A549 (cell line): Measurements from ENCODE around the gene CTNND2. TPM values are rescaled to one million over a fixed set of nuclear protein-coding genes. Genes with fewer than 3 reads are reported as not detected.

Source experiments
- ATAC-seq, 2 experiments: fragments of 200-7000 bp in 1 of 2; fragments of >200 bp in 1 of 2; cut with Nextera tagmentation in 1 of 2; cut with Tn5 transposase in 1 of 2; 3 replicates each; pipeline versions ENCODE4 v1.8.0 to v1.9.1; 2018 to 2020; ENCODE audit warnings: mild to moderate bottlenecking in 1 of 2, moderate library complexity in 1 of 2
- CTCF ChIA-PET: fragments of 300-600 bp; sonication (Branson Sonifier 250); formaldehyde crosslinking; extraction: SDS; loops from one replicate; lab custom pipeline; 2021; ENCODE audit warnings: antibody characterized with exemption, inconsistent platforms; lab: Yijun Ruan, JAX
- POLR2A ChIA-PET: fragments of 350-600 bp; formaldehyde crosslinking; extraction: SDS; loops from one replicate; lab custom pipeline; 2021; ENCODE audit warnings: antibody characterized with exemption, inconsistent platforms; lab: Yijun Ruan, JAX
- DNase-seq, 2 experiments: peaks; one replicate each; pipeline versions ENCODE4 v3.0.0 to v3.0.0-alpha.2; 2011 to 2016; ENCODE audit warnings: low read depth in 1 of 2, low spot score in 1 of 2
- FAIRE-seq: peaks from 2 replicates; lab custom pipeline; 2011; peaks lifted over from hg19 to GRCh38; lab: Jason Lieb, UNC
- H3K27ac ChIP-seq, 2 experiments: fragments of >200 bp; sonication (Bioruptor Twin); formaldehyde crosslinking; 3 replicates each; pipeline ENCODE4 v1.5.1; 2016 to 2017
- H3K4me1 ChIP-seq: fragments of >200 bp; sonication (Bioruptor Twin); formaldehyde crosslinking; 3 replicates; pipeline ENCODE4 v1.6.1; 2016
- H3K4me2 ChIP-seq: fragments of >200 bp; sonication (Bioruptor Twin); formaldehyde crosslinking; 3 replicates; pipeline ENCODE4 v1.6.1; 2016
- H3K4me3 ChIP-seq: fragments of >200 bp; sonication (Bioruptor Twin); formaldehyde crosslinking; 3 replicates; pipeline ENCODE4 v1.5.1; 2016
- H3K9me3 ChIP-seq: fragments of >200 bp; sonication (Bioruptor Twin); formaldehyde crosslinking; 3 replicates; pipeline ENCODE4 v1.6.1; 2016
- CHD4 ChIP-seq: fragments of 200-600 bp; sonication (generic); IDR thresholded peaks from 2 replicates; pipeline ENCODE4 v1.6.1; 2016; ENCODE audit warnings: antibody characterized with exemption, mild to moderate bottlenecking, borderline replicate concordance
- EP300 ChIP-seq, 2 experiments: fragments of >200 bp; sonication (Bioruptor Twin); formaldehyde crosslinking; IDR thresholded peaks; 2 replicates in 1 of 2; 3 replicates in 1 of 2; pipeline ENCODE4 v1.6.1; 2016 to 2017
- HDAC2 ChIP-seq: fragments of 200-600 bp; sonication (generic); IDR thresholded peaks from 2 replicates; pipeline ENCODE4 v1.6.1; 2016
- HOXA7 ChIP-seq: fragments of 250-450 bp; sonication (Bioruptor Pico); IDR thresholded peaks from 2 replicates; pipeline ENCODE4 v1.5.0; 2020; ENCODE audit warnings: mild to moderate bottlenecking, moderate library complexity
- KDM1A ChIP-seq: fragments of 200-600 bp; sonication (generic); IDR thresholded peaks from 2 replicates; pipeline ENCODE4 v1.6.1; 2016; ENCODE audit warnings: low read depth, mild to moderate bottlenecking
- MAFK ChIP-seq: fragments of 450-650 bp; IDR thresholded peaks from 2 replicates; pipeline ENCODE4 v1.6.1; 2014; ENCODE audit not compliant: partially characterized antibody
- MYC ChIP-seq: IDR thresholded peaks from 2 replicates; pipeline ENCODE4 v1.6.1; 2012; ENCODE audit warnings: mild to moderate bottlenecking, inconsistent platforms, low read length, improper control_type of control experiment, borderline replicate concordance
- NPAS2 ChIP-seq: fragments of 250-450 bp; sonication (Bioruptor Pico); IDR thresholded peaks from 2 replicates; pipeline ENCODE4 v1.8.0; 2022; ENCODE audit warnings: mild to moderate bottlenecking, moderate library complexity, borderline replicate concordance
- PHF8 ChIP-seq: fragments of 200-600 bp; sonication (generic); IDR thresholded peaks from 2 replicates; pipeline ENCODE4 v1.6.1; 2016; ENCODE audit warnings: low read depth, mild to moderate bottlenecking, antibody characterized with exemption, moderate library complexity, borderline replicate concordance
- RAD21 ChIP-seq, 2 experiments: fragments of >200 bp in 1 of 2; sonication (Bioruptor Twin) in 1 of 2; formaldehyde crosslinking in 1 of 2; IDR thresholded peaks in 1 of 2; conservative IDR thresholded peaks in 1 of 2; 2 replicates in 1 of 2; 3 replicates in 1 of 2; pipeline ENCODE4 v1.6.1; 2012 to 2018; ENCODE audit warnings: inconsistent platforms in 1 of 2
- RARB ChIP-seq: fragments of 250-450 bp; sonication (Bioruptor Pico); IDR thresholded peaks from 2 replicates; pipeline ENCODE4 v1.8.0; 2021; ENCODE audit warnings: mild to moderate bottlenecking, moderate library complexity
- RFX5 ChIP-seq: fragments of 450-650 bp; IDR thresholded peaks from 2 replicates; pipeline ENCODE4 v1.7.1; 2014; ENCODE audit warnings: antibody characterized with exemption, mild to moderate bottlenecking, moderate library complexity
- RNF2 ChIP-seq: fragments of 200-600 bp; sonication (generic); IDR thresholded peaks from 2 replicates; pipeline ENCODE4 v1.6.1; 2016; ENCODE audit warnings: low read depth, mild to moderate bottlenecking, antibody characterized with exemption, moderate library complexity, borderline replicate concordance
- SMC3 ChIP-seq: fragments of >200 bp; sonication (Bioruptor Twin); formaldehyde crosslinking; IDR thresholded peaks from 3 replicates; pipeline ENCODE4 v1.6.1; 2018; ENCODE audit warnings: inconsistent platforms
- TFCP2L1 ChIP-seq: fragments of 250-450 bp; sonication (Bioruptor Pico); IDR thresholded peaks from 2 replicates; pipeline ENCODE4 v1.5.0; 2021; ENCODE audit warnings: mild to moderate bottlenecking
- WGBS: methylation state at CpG from one replicate; pipeline ENCODE4 v1.1.6; 2017; ENCODE audit errors: missing lambda C conversion rate; 5-methylcytosine and 5-hydroxymethylcytosine counted together
- polyA plus RNA-seq, 4 experiments: library from polyadenylated mRNA; depleted of rRNA in 3 of 4; stranded (reverse); fragments of >200 nt; fragmentation: RNase III in 1 of 4; extraction: RNeasy Plus Mini Kit Qiagen cat#74134 plus additional on column Dnase treatment in 1 of 4; gene quantifications; 2 replicates in 3 of 4; 3 replicates in 1 of 4; pipeline ENCODE4 v1.2.3, GENCODE V29; 2011 to 2017
- TF ChIP-seq, protein P1 (sequence below): fragments of 450-650 bp; IDR thresholded peaks from 2 replicates; pipeline ENCODE4 v1.6.1; 2014; ENCODE audit warnings: antibody characterized with exemption
- TF ChIP-seq, protein P2 (sequence below): fragments of 250-450 bp; sonication (Bioruptor Pico); IDR thresholded peaks from 2 replicates; pipeline ENCODE4 v1.5.0; 2021; ENCODE audit warnings: mild to moderate bottlenecking, moderate library complexity, borderline replicate concordance
- TF ChIP-seq, protein P3 (sequence below): IDR thresholded peaks from 2 replicates; pipeline ENCODE4 v1.6.1; 2012; ENCODE audit warnings: low read depth, borderline replicate concordance
- TF ChIP-seq, protein P4 (sequence below): fragments of 150-350 bp; IDR thresholded peaks from 2 replicates; pipeline ENCODE4 v1.6.1; 2014; ENCODE audit warnings: low read depth, mild to moderate bottlenecking, low read length
- TF ChIP-seq, protein P5 (sequence below): fragments of >200 bp; sonication (Bioruptor Twin); formaldehyde crosslinking; IDR thresholded peaks from 3 replicates; pipeline ENCODE4 v1.5.1; 2016

The CTNND2 gene
- polyA plus RNA-seq, 2 of the 4 experiments (the other 2 are of a cell fraction) = not detected

DNA sequence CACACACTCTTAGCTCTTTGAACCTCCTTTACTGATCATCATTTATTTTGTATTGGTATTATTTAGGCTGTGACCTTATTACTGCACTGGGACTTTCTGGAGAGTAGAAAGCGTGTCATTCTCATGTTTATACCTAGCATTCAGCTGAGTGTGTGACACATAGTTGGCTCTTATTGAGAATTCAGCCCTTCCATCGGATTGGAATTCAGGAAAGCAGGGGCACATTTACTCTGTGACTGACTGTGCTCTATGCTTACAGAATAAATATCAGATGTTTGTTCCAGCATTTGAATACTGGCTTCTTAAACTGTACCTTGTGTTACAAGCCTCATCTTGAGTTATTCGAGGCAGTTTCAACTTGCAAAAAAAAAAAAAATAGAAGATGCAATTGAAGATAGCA lies 782.4 kb downstream of the CTNND2 start (continued):
- TF ChIP-seq SMC3 (no peak), HOXA7 (no peak)
- TF ChIP-seq, protein P1, sequence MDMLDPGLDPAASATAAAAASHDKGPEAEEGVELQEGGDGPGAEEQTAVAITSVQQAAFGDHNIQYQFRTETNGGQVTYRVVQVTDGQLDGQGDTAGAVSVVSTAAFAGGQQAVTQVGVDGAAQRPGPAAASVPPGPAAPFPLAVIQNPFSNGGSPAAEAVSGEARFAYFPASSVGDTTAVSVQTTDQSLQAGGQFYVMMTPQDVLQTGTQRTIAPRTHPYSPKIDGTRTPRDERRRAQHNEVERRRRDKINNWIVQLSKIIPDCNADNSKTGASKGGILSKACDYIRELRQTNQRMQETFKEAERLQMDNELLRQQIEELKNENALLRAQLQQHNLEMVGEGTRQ = no peak

DNA sequence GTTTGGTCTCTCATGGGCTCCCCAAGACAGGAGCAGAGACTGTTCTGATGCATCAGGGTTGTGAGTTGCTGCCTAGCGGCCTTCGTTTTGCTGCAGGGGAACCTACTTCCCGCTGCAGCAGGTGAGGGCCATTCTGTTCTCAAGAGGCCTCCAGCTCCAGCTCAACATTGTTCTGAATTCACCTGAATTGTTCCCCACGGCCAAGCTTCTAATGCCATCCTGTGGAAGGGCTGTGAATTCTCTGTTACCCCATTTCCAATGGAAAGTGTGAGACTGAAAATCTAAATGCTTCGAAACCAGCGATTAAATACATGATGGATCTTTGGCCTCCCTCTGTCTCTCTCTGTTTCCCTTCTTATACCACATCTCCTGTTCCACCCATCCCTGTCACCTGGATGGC lies 794.1 kb downstream of the CTNND2 start:
- H3K4me1 ChIP-seq = no peaks in the 10 kb centered on the region
- H3K4me2 ChIP-seq = no peak overlapping the region
- no peak for DNase-seq
- no peak for TF ChIP-seq RFX5
- TF ChIP-seq RAD21 (conservative IDR thresholded peaks at IDR 0.05 in 1 of 2, IDR thresholded peaks at IDR 0.05 in 1 of 2) = peak in 1 of 2 experiments; percentile 28; a peak in 2 of 5 replicates
- TF ChIP-seq, all 56 proteins: peak for 1
- Histone ChIP-seq H3K9me3 (no peaks in the 10 kb centered on the region), H3K27ac (no peak overlapping the region), H3K4me3 (no peak overlapping the region)
- ATAC-seq (no peak), FAIRE-seq (no peak)
- WGBS = 46% methylated on average over 6 of the region's 6 CpGs
- POLR2A ChIA-PET = no interaction called here
- CTCF ChIA-PET = no interaction called here

DNA sequence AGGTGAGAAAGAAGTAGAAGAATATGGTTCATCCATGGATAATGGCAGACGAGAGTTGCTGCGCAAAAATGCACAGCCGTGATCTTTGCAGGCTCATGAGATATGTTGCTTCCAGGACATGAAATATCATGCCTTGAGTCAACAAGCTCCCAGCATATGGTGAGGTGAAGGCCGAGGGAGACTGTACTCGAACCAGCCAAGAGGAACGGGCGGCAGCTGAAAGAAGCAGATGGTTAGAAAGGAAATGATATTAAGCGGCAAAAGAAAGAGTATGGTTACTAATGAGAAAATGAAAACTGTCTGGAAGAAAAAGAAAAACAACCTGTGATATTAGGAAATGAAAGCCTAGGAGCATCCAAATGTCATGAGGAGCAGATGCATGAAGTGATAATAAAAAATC lies 798.5 kb downstream of the CTNND2 start:
- Histone ChIP-seq H3K27ac (no peak overlapping the region), H3K9me3 (no peaks in the 10 kb centered on the region), H3K4me1 (no peaks in the 10 kb centered on the region), H3K4me3 (no peak overlapping the region), H3K4me2 (no peak overlapping the region)
- CTCF ChIA-PET = no interaction called here
- DNase-seq (no peak), ATAC-seq (no peak), FAIRE-seq (no peak)
- POLR2A ChIA-PET = no interaction called here
- WGBS = 33% methylated on average over 8 of the region's 8 CpGs
- no peak for TF ChIP-seq MAFK
- no peak for TF ChIP-seq NPAS2 (CRISPR knock-in tag)
- TF ChIP-seq KDM1A = no peak
- no peak for TF ChIP-seq CHD4
- no peak for TF ChIP-seq PHF8
- TF ChIP-seq, protein P2, sequence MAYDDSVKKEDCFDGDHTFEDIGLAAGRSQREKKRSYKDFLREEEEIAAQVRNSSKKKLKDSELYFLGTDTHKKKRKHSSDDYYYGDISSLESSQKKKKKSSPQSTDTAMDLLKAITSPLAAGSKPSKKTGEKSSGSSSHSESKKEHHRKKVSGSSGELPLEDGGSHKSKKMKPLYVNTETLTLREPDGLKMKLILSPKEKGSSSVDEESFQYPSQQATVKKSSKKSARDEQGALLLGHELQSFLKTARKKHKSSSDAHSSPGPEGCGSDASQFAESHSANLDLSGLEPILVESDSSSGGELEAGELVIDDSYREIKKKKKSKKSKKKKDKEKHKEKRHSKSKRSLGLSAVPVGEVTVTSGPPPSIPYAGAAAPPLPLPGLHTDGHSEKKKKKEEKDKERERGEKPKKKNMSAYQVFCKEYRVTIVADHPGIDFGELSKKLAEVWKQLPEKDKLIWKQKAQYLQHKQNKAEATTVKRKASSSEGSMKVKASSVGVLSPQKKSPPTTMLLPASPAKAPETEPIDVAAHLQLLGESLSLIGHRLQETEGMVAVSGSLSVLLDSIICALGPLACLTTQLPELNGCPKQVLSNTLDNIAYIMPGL (CRISPR knock-in tag) = no peak
- TF ChIP-seq RARB (CRISPR knock-in tag) = no peak
- no peak for TF ChIP-seq RNF2
- TF ChIP-seq, protein P3, sequence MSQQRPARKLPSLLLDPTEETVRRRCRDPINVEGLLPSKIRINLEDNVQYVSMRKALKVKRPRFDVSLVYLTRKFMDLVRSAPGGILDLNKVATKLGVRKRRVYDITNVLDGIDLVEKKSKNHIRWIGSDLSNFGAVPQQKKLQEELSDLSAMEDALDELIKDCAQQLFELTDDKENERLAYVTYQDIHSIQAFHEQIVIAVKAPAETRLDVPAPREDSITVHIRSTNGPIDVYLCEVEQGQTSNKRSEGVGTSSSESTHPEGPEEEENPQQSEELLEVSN = no peak
- TF ChIP-seq HDAC2 = no peak

DNA sequence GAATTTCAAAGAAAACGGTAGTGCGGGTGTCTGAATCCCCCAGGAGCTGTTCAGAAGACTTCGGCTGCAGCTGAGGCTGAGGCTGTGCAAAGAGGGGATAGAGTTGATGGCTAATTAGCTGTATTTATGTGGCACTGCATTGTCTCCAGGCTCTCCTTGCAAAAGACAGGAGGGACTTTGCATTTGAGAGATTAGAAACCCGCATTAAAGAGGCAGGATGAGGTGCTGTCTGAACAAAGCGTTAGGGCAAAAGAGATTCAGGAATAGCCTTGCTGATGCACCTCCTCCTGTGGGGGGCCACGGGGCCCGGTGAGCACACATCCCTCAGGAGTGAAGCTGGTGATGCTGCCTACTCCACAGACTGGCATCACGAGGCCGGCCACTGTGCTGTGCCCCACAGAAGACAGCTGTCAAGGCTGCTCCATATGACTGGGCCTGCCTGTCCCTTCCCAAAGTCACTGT lies 799.6 kb downstream of the CTNND2 start:
- ChIA-PET CTCF (no interaction called here), POLR2A (no interaction called here)
- no peak for FAIRE-seq
- Histone ChIP-seq H3K9me3 (no peaks in the 10 kb centered on the region), H3K27ac (no peak overlapping the region), H3K4me3 (no peak overlapping the region), H3K4me2 (no peak overlapping the region)
- DNase-seq = no peak
- WGBS = 25% methylated on average over 8 of the region's 9 CpGs
- TF ChIP-seq MYC (no peak), RFX5 (no peak), EP300 (IDR thresholded peaks at IDR 0.05) (no peak), TFCP2L1 (CRISPR knock-in tag) (no peak)
- TF ChIP-seq, protein P4, sequence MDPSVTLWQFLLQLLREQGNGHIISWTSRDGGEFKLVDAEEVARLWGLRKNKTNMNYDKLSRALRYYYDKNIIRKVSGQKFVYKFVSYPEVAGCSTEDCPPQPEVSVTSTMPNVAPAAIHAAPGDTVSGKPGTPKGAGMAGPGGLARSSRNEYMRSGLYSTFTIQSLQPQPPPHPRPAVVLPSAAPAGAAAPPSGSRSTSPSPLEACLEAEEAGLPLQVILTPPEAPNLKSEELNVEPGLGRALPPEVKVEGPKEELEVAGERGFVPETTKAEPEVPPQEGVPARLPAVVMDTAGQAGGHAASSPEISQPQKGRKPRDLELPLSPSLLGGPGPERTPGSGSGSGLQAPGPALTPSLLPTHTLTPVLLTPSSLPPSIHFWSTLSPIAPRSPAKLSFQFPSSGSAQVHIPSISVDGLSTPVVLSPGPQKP = no peak
- TF ChIP-seq, protein P5, sequence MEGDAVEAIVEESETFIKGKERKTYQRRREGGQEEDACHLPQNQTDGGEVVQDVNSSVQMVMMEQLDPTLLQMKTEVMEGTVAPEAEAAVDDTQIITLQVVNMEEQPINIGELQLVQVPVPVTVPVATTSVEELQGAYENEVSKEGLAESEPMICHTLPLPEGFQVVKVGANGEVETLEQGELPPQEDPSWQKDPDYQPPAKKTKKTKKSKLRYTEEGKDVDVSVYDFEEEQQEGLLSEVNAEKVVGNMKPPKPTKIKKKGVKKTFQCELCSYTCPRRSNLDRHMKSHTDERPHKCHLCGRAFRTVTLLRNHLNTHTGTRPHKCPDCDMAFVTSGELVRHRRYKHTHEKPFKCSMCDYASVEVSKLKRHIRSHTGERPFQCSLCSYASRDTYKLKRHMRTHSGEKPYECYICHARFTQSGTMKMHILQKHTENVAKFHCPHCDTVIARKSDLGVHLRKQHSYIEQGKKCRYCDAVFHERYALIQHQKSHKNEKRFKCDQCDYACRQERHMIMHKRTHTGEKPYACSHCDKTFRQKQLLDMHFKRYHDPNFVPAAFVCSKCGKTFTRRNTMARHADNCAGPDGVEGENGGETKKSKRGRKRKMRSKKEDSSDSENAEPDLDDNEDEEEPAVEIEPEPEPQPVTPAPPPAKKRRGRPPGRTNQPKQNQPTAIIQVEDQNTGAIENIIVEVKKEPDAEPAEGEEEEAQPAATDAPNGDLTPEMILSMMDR = no peak
- TF ChIP-seq, all 56 proteins: peak for 0
- ATAC-seq = no peak
- H3K4me1 ChIP-seq = no peaks in the 10 kb centered on the region
